Loucy (cell line): ENCODE results near the gene TENM3.
A peak's percentile ranks its signal among the peaks of the same experiment; 100 is the strongest.

Experiments
- H2AFZ ChIP-seq: fragments of 200-600 bp; sonication (generic); 2 replicates; pipeline ENCODE4 v1.6.0; 2016; ENCODE audit warnings: antibody characterized with exemption, mild to moderate bottlenecking, low read length, moderate library complexity
- H3F3A ChIP-seq: fragments of 200-600 bp; 2 replicates; pipeline ENCODE4 v1.6.0; 2016; ENCODE audit warnings: antibody characterized with exemption, low read depth, mild to moderate bottlenecking
- H3K27me3 ChIP-seq: fragments of 200-600 bp; sonication (generic); 2 replicates; pipeline ENCODE4 v1.6.1; 2014; ENCODE audit warnings: low read length, mild to moderate bottlenecking; ENCODE audit not compliant: insufficient read depth, poor library complexity, severe bottlenecking
- H3K36me3 ChIP-seq: fragments of 200-600 bp; sonication (generic); 2 replicates; pipeline ENCODE4 v1.6.1; 2016; ENCODE audit warnings: low read length; ENCODE audit not compliant: insufficient read depth
- H3K4me1 ChIP-seq: fragments of 200-600 bp; sonication (generic); 2 replicates; pipeline ENCODE4 v1.5.1; 2014; ENCODE audit warnings: low read length, mild to moderate bottlenecking; ENCODE audit not compliant: insufficient read depth, poor library complexity, severe bottlenecking
- H3K4me2 ChIP-seq: fragments of 200-600 bp; sonication (generic); 2 replicates; pipeline ENCODE4 v1.6.0; 2014; ENCODE audit warnings: antibody characterized with exemption, low read length, low read depth, mild to moderate bottlenecking; ENCODE audit not compliant: poor library complexity, severe bottlenecking
- H3K4me3 ChIP-seq: fragments of 200-600 bp; sonication (generic); 2 replicates; pipeline ENCODE4 v1.5.1; 2014; ENCODE audit warnings: low read length, mild to moderate bottlenecking, mixed read lengths; ENCODE audit not compliant: poor library complexity, severe bottlenecking
- H3K79me2 ChIP-seq: fragments of 200-600 bp; sonication (generic); 2 replicates; pipeline ENCODE4 v1.6.1; 2014; ENCODE audit warnings: low read length; ENCODE audit not compliant: insufficient read depth
- H3K9ac ChIP-seq: fragments of 200-600 bp; sonication (generic); 2 replicates; pipeline ENCODE4 v1.6.0; 2014; ENCODE audit warnings: mild to moderate bottlenecking, low read depth, low read length, moderate library complexity; ENCODE audit not compliant: poor library complexity, severe bottlenecking
- H3K9me2 ChIP-seq: fragments of 200-600 bp; sonication (generic); replicated peaks from 2 replicates; pipeline ENCODE4 v1.6.1; 2016; ENCODE audit warnings: low read depth, low read length, mixed read lengths
- H3K9me3 ChIP-seq: fragments of 200-600 bp; sonication (generic); 2 replicates; pipeline ENCODE4 v1.6.1; 2014; ENCODE audit warnings: mild to moderate bottlenecking, antibody characterized with exemption, low read length, low read depth; ENCODE audit not compliant: insufficient read depth
- H4K20me1 ChIP-seq: fragments of 200-600 bp; sonication (generic); 2 replicates; pipeline ENCODE4 v1.6.0; 2014; ENCODE audit warnings: antibody characterized with exemption, low read length, mild to moderate bottlenecking; ENCODE audit not compliant: insufficient read depth, poor library complexity, severe bottlenecking
- CTCF ChIP-seq: fragments of 200-600 bp; sonication (generic); conservative IDR thresholded peaks from 2 replicates; pipeline ENCODE4 v1.5.1; 2014; ENCODE audit warnings: mild to moderate bottlenecking, antibody characterized with exemption, low read length
- EZH2phosphoT487 ChIP-seq: fragments of 200-600 bp; IDR thresholded peaks from 2 replicates; pipeline ENCODE4 v1.6.1; 2018; ENCODE audit warnings: antibody characterized with exemption, mild to moderate bottlenecking, moderate library complexity, borderline replicate concordance

The TENM3 gene

DNA sequence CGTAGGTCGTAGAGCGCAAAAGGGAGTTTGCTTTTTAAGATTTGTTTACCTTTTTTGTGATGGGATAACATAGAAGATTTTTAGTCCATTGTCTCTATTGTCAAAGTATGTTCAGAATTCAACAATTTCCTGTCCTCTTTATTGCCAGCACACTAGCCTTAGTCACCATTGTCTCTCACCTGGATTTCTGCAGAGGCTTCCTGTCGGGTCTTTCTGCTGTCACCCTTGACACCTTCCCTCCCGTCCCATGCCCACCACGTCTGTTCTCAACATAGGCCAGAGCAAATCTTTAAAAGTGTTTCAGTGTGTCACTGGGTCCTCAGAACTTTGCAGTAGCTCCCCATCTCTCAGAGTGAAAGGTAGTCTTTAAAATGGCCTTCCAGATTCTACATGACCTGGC is 323.9 kb downstream of the TENM3 start:
- no peaks in the 10 kb centered on the region for H3K36me3 ChIP-seq
- H3K9me2 ChIP-seq, result no peaks in the 10 kb centered on the region
- H3K9me3 ChIP-seq, result no peaks in the 10 kb centered on the region
- H2AFZ ChIP-seq, result no peak overlapping the region
- H3K79me2 ChIP-seq, result no peaks in the 10 kb centered on the region
- no peaks in the 10 kb centered on the region for H3K4me1 ChIP-seq
- TF ChIP-seq CTCF (no peak), EZH2phosphoT487 (no peak)
- H4K20me1 ChIP-seq, result no peaks in the 10 kb centered on the region
- no peaks in the 10 kb centered on the region for H3K27me3 ChIP-seq
- no peak overlapping the region for H3K4me2 ChIP-seq
- no peak overlapping the region for H3K9ac ChIP-seq
- H3F3A ChIP-seq, result no peaks in the 10 kb centered on the region
- H3K4me3 ChIP-seq, result no peak overlapping the region

DNA sequence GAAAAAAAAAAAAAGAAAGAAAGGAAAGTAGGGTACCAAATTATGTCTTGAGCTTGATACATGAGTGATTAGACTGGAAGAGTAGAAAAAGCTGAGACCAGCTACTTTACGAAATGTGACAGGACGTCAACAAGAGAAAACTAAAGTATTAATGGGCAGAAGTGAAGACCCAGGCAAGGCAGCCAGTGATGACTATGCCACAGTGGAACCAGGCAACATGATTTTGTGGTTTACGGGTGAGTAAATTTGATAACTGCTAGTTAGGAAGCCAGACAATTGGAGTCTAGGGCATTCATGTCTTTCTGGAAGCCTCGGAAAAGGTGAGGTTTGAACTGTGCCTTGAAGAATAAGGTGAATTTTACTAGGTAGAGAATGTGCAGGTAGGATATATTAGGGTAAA is 326.4 kb downstream of the TENM3 start:
- no peak overlapping the region for H3K9ac ChIP-seq
- H4K20me1 ChIP-seq, result no peaks in the 10 kb centered on the region
- no peaks in the 10 kb centered on the region for H3K9me2 ChIP-seq
- H3K4me3 ChIP-seq, result no peak overlapping the region
- TF ChIP-seq EZH2phosphoT487 (no peak), CTCF (no peak)
- H3K4me1 ChIP-seq, result no peaks in the 10 kb centered on the region
- no peaks in the 10 kb centered on the region for H3K9me3 ChIP-seq
- H3K36me3 ChIP-seq, result no peaks in the 10 kb centered on the region
- no peaks in the 10 kb centered on the region for H3K27me3 ChIP-seq
- H3K79me2 ChIP-seq, result no peaks in the 10 kb centered on the region
- H3K4me2 ChIP-seq, result no peak overlapping the region
- H3F3A ChIP-seq, result no peaks in the 10 kb centered on the region
- no peak overlapping the region for H2AFZ ChIP-seq

GRCh38 chr4:182574706-182575105 is 331.5 kb downstream of the TENM3 start:
- H4K20me1 ChIP-seq, result no peaks in the 10 kb centered on the region
- no peaks in the 10 kb centered on the region for H3F3A ChIP-seq
- H3K79me2 ChIP-seq, result no peaks in the 10 kb centered on the region
- H2AFZ ChIP-seq, result peak overlapping the region; percentile 55
- H3K36me3 ChIP-seq, result no peaks in the 10 kb centered on the region
- no peaks in the 10 kb centered on the region for H3K9me3 ChIP-seq
- no peak overlapping the region for H3K9ac ChIP-seq
- peaks cover 3% of the 10 kb centered on the region for H3K4me1 ChIP-seq
- TF ChIP-seq CTCF (no peak), EZH2phosphoT487 (no peak)
- no peaks in the 10 kb centered on the region for H3K27me3 ChIP-seq
- no peaks in the 10 kb centered on the region for H3K9me2 ChIP-seq
- peak overlapping the region; percentile 49 for H3K4me2 ChIP-seq
- H3K4me3 ChIP-seq, result peak overlapping the region; percentile 34
